PC-9 (cell line): ENCODE data around the gene TNNI3K.

Source experiments
- EZH2 ChIP-seq: fragments of 200-600 bp; sonication (generic); IDR thresholded peaks from 2 replicates; pipeline ENCODE4 v1.8.0; 2017; ENCODE audit warnings: antibody characterized with exemption, low read depth
- TF ChIP-seq, protein P1 (sequence below): fragments of 200-600 bp; sonication (generic); conservative IDR thresholded peaks from 2 replicates; pipeline ENCODE4 v1.6.1; 2017; ENCODE audit warnings: mixed run types, antibody characterized with exemption, mild to moderate bottlenecking, moderate library complexity

DNA sequence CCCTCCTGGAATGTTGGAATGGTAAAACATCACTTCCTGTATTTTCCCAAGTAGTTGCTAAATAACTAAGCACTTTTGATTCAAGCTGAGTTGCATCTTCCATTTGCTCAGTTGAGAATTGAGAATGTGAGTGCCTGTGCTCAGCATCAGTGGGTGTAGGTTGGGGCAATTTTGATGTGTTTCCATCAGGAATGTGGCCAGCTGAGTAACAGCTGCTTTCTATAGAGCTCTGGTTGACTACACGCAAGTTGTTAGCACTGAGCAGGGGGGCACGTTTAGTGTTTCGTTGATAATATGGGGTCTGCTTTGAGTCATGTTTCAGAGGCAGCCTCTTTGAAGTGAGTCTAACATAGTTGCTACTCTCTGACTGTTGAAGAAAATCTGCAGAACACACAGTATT is 235.7 kb downstream of the TNNI3K start:
- TF ChIP-seq, protein P1, sequence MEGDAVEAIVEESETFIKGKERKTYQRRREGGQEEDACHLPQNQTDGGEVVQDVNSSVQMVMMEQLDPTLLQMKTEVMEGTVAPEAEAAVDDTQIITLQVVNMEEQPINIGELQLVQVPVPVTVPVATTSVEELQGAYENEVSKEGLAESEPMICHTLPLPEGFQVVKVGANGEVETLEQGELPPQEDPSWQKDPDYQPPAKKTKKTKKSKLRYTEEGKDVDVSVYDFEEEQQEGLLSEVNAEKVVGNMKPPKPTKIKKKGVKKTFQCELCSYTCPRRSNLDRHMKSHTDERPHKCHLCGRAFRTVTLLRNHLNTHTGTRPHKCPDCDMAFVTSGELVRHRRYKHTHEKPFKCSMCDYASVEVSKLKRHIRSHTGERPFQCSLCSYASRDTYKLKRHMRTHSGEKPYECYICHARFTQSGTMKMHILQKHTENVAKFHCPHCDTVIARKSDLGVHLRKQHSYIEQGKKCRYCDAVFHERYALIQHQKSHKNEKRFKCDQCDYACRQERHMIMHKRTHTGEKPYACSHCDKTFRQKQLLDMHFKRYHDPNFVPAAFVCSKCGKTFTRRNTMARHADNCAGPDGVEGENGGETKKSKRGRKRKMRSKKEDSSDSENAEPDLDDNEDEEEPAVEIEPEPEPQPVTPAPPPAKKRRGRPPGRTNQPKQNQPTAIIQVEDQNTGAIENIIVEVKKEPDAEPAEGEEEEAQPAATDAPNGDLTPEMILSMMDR: no peak
- TF ChIP-seq EZH2: no peak
